ENCODE data around the gene GALNT3.

The GALNT3 gene

GRCh38 chr2:165792104-165792454, 2.0 kb downstream of the GALNT3 start:
- no peak for TF ChIP-seq CTCF (IDR thresholded peaks at IDR 0.05; ENCODE audit: extremely low read depth, insufficient read depth, missing control alignments)
- in situ Hi-C loops (cut with MboI; ENCODE audit: low pct_unique_long_range_greater_than_20kb, low sequenced_read_pairs, unreplicated experiment), result no loop called here

GRCh38 chr2:165791421-165792103, 2.5 kb downstream of the GALNT3 start:
- DNase-seq (ENCODE audit: low spot score), result no peak
- in situ Hi-C loops (cut with MboI; ENCODE audit: low pct_unique_long_range_greater_than_20kb, low sequenced_read_pairs, unreplicated experiment), result no loop called here
- no peak for TF ChIP-seq CTCF (IDR thresholded peaks at IDR 0.05; ENCODE audit: extremely low read depth, insufficient read depth, missing control alignments)

More at GRCh38 chr2:165792104-165792454, 2.0 kb downstream of the GALNT3 start:
- no peak for DNase-seq (ENCODE audit: low spot score)

GRCh38 chr2:165790466-165790865, 3.6 kb downstream of the GALNT3 start:
- in situ Hi-C loops (cut with MboI; ENCODE audit: low pct_unique_long_range_greater_than_20kb, low sequenced_read_pairs, unreplicated experiment), result no loop called here
- no peak for TF ChIP-seq CTCF (IDR thresholded peaks at IDR 0.05; ENCODE audit: extremely low read depth, insufficient read depth, missing control alignments)
- no peak for DNase-seq (ENCODE audit: low spot score)

- no peak for DNase-seq (ENCODE audit: low spot score)
- in situ Hi-C loops (cut with MboI; ENCODE audit: low pct_unique_long_range_greater_than_20kb, low sequenced_read_pairs, unreplicated experiment), result no loop called here
- TF ChIP-seq CTCF (IDR thresholded peaks at IDR 0.05; ENCODE audit: extremely low read depth, insufficient read depth, missing control alignments), result no peak
Measured at GRCh38 chr2:165787334-165787733, 6.7 kb downstream of the GALNT3 start.

GRCh38 chr2:165779706-165780105, 14.3 kb downstream of the GALNT3 start:
- in situ Hi-C loops (cut with MboI; ENCODE audit: low pct_unique_long_range_greater_than_20kb, low sequenced_read_pairs, unreplicated experiment), result no loop called here
- no peak for TF ChIP-seq CTCF (IDR thresholded peaks at IDR 0.05; ENCODE audit: extremely low read depth, insufficient read depth, missing control alignments)
- DNase-seq (ENCODE audit: low spot score), result no peak

- no peak for DNase-seq (ENCODE audit: low spot score)
- peak; percentile 50 for TF ChIP-seq CTCF (IDR thresholded peaks at IDR 0.05; ENCODE audit: extremely low read depth, insufficient read depth, missing control alignments)
- in situ Hi-C loops (cut with MboI; ENCODE audit: low pct_unique_long_range_greater_than_20kb, low sequenced_read_pairs, unreplicated experiment), result no loop called here
Measured at GRCh38 chr2:165778653-165779451, 15.2 kb downstream of the GALNT3 start.
